Measurements from ENCODE around the gene GLT8D1. TPM values are rescaled to one million over a fixed set of nuclear protein-coding genes. Genes with fewer than 3 reads are reported as not detected.

Gene GLT8D1
- total and polyA plus RNA-seq, 12 donors, result 23.0 to 37.9 (median 29.4) TPM

DNA sequence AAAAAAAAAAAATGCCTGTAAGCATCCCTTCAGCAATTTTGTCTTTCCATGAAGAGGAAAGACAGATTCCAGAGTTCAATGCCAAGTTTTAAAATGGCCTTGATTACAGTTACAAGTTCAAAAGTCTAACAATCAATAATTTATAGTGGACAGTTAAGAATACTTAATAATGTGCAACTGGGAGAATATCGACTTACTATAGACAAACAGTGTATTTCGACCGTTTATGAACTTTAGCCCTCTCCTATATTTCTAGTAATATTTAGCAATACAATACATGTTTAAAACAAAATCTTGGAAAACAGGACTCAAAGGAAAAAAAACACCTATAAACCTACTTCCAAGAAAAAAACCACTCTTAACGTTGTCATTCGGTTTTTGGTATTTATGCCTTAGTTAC is 21.4 kb downstream of the GLT8D1 start:
- Histone ChIP-seq H3K4me3 (peak overlapping the region in 6 of 10 donors; percentile 66 to 95 (median 78)), H3K36me3 (peaks cover 0 to 51% (median 21%) of the 10 kb centered on the region in 9 donors), H3K9me3 (no peaks in the 10 kb centered on the region), H3K27me3 (no peaks in the 10 kb centered on the region), H3K27ac (peak overlapping the region in 5 of 10 donors; percentile 93 to 99 (median 98)), H3K4me1 (peaks cover 0 to 73% (median 64%) of the 10 kb centered on the region in 9 donors)
- 61 to 62% methylated on average over 5 of the region's 5 CpGs for WGBS, 2 donors
- ATAC-seq (no peak), DNase-seq (no peak)
- intact Hi-C loops (cut with DNase I), result loop anchor here in 6 of 10 donors (10.0 kb wide), 3 partner anchors 209 to 229 kb away; partner anchors contain the start of genes NISCH (in 3 of the 6) and TNNC1 (in 3 of the 6)
- TF ChIP-seq, protein P1, sequence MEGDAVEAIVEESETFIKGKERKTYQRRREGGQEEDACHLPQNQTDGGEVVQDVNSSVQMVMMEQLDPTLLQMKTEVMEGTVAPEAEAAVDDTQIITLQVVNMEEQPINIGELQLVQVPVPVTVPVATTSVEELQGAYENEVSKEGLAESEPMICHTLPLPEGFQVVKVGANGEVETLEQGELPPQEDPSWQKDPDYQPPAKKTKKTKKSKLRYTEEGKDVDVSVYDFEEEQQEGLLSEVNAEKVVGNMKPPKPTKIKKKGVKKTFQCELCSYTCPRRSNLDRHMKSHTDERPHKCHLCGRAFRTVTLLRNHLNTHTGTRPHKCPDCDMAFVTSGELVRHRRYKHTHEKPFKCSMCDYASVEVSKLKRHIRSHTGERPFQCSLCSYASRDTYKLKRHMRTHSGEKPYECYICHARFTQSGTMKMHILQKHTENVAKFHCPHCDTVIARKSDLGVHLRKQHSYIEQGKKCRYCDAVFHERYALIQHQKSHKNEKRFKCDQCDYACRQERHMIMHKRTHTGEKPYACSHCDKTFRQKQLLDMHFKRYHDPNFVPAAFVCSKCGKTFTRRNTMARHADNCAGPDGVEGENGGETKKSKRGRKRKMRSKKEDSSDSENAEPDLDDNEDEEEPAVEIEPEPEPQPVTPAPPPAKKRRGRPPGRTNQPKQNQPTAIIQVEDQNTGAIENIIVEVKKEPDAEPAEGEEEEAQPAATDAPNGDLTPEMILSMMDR (IDR thresholded peaks at IDR 0.05), result no peak

DNA sequence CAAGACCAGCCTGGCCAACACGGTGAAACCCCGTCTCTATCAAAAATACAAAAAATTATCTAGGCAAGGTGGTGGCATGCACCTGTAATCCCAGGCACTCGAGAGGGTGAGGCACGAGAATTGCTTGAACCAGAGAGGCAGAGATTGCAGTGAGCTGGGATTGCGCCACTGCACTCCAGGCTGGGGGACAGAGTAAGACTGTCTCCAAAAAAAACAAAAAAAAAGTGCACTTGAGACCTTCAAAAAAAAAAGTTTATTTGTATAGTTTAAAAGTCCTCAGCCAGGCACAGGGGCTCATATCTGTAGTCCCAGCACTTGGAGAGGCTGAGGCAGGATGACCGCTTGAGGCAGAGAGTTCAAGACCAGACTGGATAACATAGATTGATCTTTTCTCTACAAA is 22.0 kb downstream of the GLT8D1 start:
- no peak overlapping the region for H3K4me3 ChIP-seq
- peaks cover 0 to 51% (median 20%) of the 10 kb centered on the region in 9 donors for H3K36me3 ChIP-seq
- DNase-seq, result peak in 1 of 2 donors; percentile 20
- H3K27me3 ChIP-seq, result no peaks in the 10 kb centered on the region
- H3K27ac ChIP-seq, result peak overlapping the region in 2 of 10 donors; percentile 10 to 17
- no peak for ATAC-seq
- intact Hi-C loops (cut with DNase I), result loop anchor here in 6 of 10 donors (10.0 kb wide), 3 partner anchors 209 to 229 kb away; partner anchors contain the start of genes NISCH (in 3 of the 6) and TNNC1 (in 3 of the 6)
- H3K9me3 ChIP-seq, result no peaks in the 10 kb centered on the region
- TF ChIP-seq, protein P1 (IDR thresholded peaks at IDR 0.05), result no peak
- H3K4me1 ChIP-seq, result peaks cover 0 to 79% (median 64%) of the 10 kb centered on the region in 9 donors
- 72 to 86% methylated on average over 6 of the region's 6 CpGs for WGBS, 2 donors

DNA sequence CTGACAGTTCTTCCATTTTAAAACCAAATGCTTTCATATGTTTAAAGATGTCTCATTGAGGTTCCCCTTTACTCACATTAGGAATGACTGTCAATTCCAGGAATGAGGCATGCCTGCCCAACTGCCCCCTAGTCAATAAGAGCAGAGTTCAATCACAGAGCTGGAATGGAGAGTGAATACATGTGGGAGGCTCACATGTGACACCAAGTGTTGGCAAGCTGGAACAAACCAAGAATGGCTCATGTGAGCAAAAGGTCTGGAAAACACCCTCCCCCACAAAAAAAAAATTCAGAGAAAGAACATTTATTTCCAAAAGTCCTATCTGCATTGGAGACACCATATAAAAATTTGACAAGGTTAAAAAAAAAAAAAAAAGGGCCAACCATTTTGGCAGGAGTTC is 23.6 kb downstream of the GLT8D1 start:
- Histone ChIP-seq H3K27ac (peak overlapping the region in 7 of 10 donors; percentile 23 to 69 (median 46)), H3K4me1 (peaks cover 0 to 72% (median 61%) of the 10 kb centered on the region in 9 donors), H3K36me3 (peaks cover 0 to 51% (median 18%) of the 10 kb centered on the region in 9 donors), H3K27me3 (no peaks in the 10 kb centered on the region), H3K4me3 (peak overlapping the region in 1 of 10 donors; percentile 9), H3K9me3 (no peaks in the 10 kb centered on the region)
- TF ChIP-seq, protein P1 (IDR thresholded peaks at IDR 0.05), result peak in 3 of 9 donors; percentile 25 to 33 (median 30)
- ATAC-seq (peak in 4 of 8 donors; percentile 14 to 41 (median 30)), DNase-seq (peak in 1 of 2 donors; percentile 19)
- intact Hi-C loops (cut with DNase I), result loop anchor here in 6 of 10 donors (10.0 kb wide), 3 partner anchors 207 to 227 kb away; partner anchors contain the start of genes NISCH (in 3 of the 6) and TNNC1 (in 3 of the 6)

DNA sequence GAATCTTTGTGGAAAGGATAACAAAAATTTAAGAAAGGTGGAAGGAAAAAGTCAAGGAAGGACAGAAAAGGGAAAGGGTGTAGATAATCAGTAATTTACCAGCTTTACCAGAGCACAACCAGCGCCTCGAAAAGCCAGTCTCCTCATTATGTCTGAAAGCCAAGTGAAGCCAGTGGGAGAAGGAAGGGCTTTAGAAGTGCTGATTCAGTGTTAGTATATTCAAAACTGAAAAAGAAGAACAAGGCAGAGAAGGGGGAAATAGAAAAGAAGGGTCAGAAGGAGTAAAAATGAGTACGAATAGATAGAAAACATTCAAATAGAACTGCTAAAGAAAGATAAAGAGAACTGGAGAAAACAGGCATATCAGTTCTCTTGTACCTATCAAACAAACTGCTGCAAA is 24.0 kb downstream of the GLT8D1 start:
- peaks cover 0 to 53% (median 22%) of the 10 kb centered on the region in 9 donors for H3K36me3 ChIP-seq
- TF ChIP-seq, protein P1 (IDR thresholded peaks at IDR 0.05), result no peak
- WGBS, 2 donors, result 69 to 78% methylated on average over 3 of the region's 3 CpGs
- intact Hi-C loops (cut with DNase I), result loop anchor here in 6 of 10 donors (10.0 kb wide), 3 partner anchors 207 to 227 kb away; partner anchors contain the start of genes NISCH (in 3 of the 6) and TNNC1 (in 3 of the 6)
- no peaks in the 10 kb centered on the region for H3K27me3 ChIP-seq
- no peaks in the 10 kb centered on the region for H3K9me3 ChIP-seq
- peak overlapping the region in 1 of 10 donors; percentile 9 for H3K4me3 ChIP-seq
- peaks cover 0 to 68% (median 57%) of the 10 kb centered on the region in 9 donors for H3K4me1 ChIP-seq
- peak overlapping the region in 7 of 10 donors; percentile 23 to 69 (median 46) for H3K27ac ChIP-seq
- ATAC-seq, result no peak
- DNase-seq, result no peak
